Measurements from ENCODE around the gene SBF2. TPM values are rescaled to one million over a fixed set of nuclear protein-coding genes. Genes with fewer than 3 reads are reported as not detected.
"Not testable (repeated sequence)": the region's sequence is repeated elsewhere in the genome, so short reads cannot be mapped to it uniquely, and the experiment has no call there.

SBF2 gene
- polyA plus RNA-seq, 1 donor from 2014 or later: 53.4 TPM

GRCh38 chr11:9936754-9937153 lies 357.3 kb downstream of the SBF2 start:
- no peak for TF ChIP-seq SMC3 (conservative IDR thresholded peaks at IDR 0.05; ENCODE audit: poor library complexity)
- TF ChIP-seq, protein P1, sequence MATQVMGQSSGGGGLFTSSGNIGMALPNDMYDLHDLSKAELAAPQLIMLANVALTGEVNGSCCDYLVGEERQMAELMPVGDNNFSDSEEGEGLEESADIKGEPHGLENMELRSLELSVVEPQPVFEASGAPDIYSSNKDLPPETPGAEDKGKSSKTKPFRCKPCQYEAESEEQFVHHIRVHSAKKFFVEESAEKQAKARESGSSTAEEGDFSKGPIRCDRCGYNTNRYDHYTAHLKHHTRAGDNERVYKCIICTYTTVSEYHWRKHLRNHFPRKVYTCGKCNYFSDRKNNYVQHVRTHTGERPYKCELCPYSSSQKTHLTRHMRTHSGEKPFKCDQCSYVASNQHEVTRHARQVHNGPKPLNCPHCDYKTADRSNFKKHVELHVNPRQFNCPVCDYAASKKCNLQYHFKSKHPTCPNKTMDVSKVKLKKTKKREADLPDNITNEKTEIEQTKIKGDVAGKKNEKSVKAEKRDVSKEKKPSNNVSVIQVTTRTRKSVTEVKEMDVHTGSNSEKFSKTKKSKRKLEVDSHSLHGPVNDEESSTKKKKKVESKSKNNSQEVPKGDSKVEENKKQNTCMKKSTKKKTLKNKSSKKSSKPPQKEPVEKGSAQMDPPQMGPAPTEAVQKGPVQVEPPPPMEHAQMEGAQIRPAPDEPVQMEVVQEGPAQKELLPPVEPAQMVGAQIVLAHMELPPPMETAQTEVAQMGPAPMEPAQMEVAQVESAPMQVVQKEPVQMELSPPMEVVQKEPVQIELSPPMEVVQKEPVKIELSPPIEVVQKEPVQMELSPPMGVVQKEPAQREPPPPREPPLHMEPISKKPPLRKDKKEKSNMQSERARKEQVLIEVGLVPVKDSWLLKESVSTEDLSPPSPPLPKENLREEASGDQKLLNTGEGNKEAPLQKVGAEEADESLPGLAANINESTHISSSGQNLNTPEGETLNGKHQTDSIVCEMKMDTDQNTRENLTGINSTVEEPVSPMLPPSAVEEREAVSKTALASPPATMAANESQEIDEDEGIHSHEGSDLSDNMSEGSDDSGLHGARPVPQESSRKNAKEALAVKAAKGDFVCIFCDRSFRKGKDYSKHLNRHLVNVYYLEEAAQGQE (IDR thresholded peaks at IDR 0.05; ENCODE audit: borderline replicate concordance): no peak
- no peak for TF ChIP-seq POLR2AphosphoS5 (IDR thresholded peaks at IDR 0.05)
- no peak for TF ChIP-seq EZH2 (IDR thresholded peaks at IDR 0.05; ENCODE audit: borderline replicate concordance, insufficient read depth, low read length, poor library complexity, severe bottlenecking)
- no peak for TF ChIP-seq TAF1 (IDR thresholded peaks at IDR 0.05; ENCODE audit: low read depth)
- no peak for TF ChIP-seq EP300 (conservative IDR thresholded peaks at IDR 0.05; ENCODE audit: poor library complexity, severe bottlenecking)
- TF ChIP-seq, protein P2, sequence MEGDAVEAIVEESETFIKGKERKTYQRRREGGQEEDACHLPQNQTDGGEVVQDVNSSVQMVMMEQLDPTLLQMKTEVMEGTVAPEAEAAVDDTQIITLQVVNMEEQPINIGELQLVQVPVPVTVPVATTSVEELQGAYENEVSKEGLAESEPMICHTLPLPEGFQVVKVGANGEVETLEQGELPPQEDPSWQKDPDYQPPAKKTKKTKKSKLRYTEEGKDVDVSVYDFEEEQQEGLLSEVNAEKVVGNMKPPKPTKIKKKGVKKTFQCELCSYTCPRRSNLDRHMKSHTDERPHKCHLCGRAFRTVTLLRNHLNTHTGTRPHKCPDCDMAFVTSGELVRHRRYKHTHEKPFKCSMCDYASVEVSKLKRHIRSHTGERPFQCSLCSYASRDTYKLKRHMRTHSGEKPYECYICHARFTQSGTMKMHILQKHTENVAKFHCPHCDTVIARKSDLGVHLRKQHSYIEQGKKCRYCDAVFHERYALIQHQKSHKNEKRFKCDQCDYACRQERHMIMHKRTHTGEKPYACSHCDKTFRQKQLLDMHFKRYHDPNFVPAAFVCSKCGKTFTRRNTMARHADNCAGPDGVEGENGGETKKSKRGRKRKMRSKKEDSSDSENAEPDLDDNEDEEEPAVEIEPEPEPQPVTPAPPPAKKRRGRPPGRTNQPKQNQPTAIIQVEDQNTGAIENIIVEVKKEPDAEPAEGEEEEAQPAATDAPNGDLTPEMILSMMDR (IDR thresholded peaks at IDR 0.05; ENCODE audit: poor library complexity, severe bottlenecking): no peak
- no peak for TF ChIP-seq MXI1 (conservative IDR thresholded peaks at IDR 0.05; ENCODE audit: poor library complexity, severe bottlenecking)
- no peak for TF ChIP-seq RAD21 (conservative IDR thresholded peaks at IDR 0.05)
- Histone ChIP-seq H3K27ac (ENCODE audit: low read length) (no peak overlapping the region), H3K9ac (ENCODE audit: low read length) (no peak overlapping the region), H3K36me3 (ENCODE audit: insufficient read depth, low read length) (no peaks in the 10 kb centered on the region), H3K27me3 (ENCODE audit: insufficient read depth, low read depth, low read length) (no peaks in the 10 kb centered on the region), H4K20me1 (ENCODE audit: insufficient read depth) (no peaks in the 10 kb centered on the region), H3K9me3 (ENCODE audit: low read length) (no peaks in the 10 kb centered on the region), H3K4me2 (ENCODE audit: low read length) (no peak overlapping the region), H3F3A (ENCODE audit: insufficient read depth, low read length, poor library complexity, severe bottlenecking) (no peaks in the 10 kb centered on the region), H3K4me3 (ENCODE audit: low read length) (no peak overlapping the region), H2AFZ (ENCODE audit: low read depth, low read length) (no peak overlapping the region), H3K79me2 (replicated peaks; ENCODE audit: insufficient read depth, low read length) (no peaks in the 10 kb centered on the region), H3K9me2 (ENCODE audit: insufficient read depth, low read length) (no peaks in the 10 kb centered on the region)

- H3K79me2 ChIP-seq (replicated peaks; ENCODE audit: insufficient read depth, low read length): not testable (repeated sequence)
These were observed 361.2 kb downstream of the SBF2 start for GRCh38 chr11:9932843-9933242.

DNA sequence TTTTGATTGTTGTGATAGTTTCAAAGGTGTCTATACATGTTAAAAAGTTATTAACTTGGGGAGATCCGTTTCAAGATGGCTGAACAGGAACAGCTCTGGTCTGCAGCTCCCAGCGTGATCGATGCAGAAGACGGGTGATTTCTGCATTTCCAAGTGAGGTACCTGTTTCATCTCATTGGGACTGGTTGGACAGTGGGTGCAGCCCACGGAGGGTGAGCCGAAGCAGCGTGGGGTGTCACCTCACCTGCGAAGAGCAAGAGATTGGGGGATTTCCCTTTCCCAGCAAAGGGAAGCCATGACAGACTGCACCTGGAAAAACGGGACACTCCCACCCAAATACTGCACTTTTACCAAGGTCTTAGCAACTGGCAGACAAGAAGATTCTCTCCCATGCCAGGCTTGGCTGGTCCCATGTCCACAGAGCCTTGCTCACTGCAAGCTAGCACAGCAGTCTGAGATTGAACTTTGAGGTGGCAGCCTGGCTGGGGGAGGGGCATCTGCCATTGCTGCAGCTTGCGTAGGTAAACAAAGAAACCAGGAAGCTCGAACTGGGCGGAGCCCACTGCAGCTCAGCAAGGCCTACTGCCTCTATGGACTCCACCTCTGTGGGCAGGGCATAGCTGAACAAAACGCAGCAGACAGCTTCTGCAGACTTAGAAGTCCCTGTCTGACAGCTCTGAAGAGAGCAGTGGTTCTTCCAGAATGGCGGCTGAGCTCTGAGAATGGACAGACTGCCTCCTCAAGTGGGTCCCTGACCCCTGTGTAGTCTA lies 363.3 kb downstream of the SBF2 start:
- H3K27me3 ChIP-seq (ENCODE audit: insufficient read depth, low read depth, low read length); H3K36me3 ChIP-seq (ENCODE audit: insufficient read depth, low read length); H2AFZ ChIP-seq (ENCODE audit: low read depth, low read length); H3F3A ChIP-seq (ENCODE audit: insufficient read depth, low read length, poor library complexity, severe bottlenecking); H3K27ac ChIP-seq (ENCODE audit: low read length); H3K4me2 ChIP-seq (ENCODE audit: low read length); H3K4me3 ChIP-seq (ENCODE audit: low read length); H3K9me3 ChIP-seq (ENCODE audit: low read length); H3K9ac ChIP-seq (ENCODE audit: low read length); H4K20me1 ChIP-seq (ENCODE audit: insufficient read depth); H3K9me2 ChIP-seq (ENCODE audit: insufficient read depth, low read length); H3K79me2 ChIP-seq (replicated peaks; ENCODE audit: insufficient read depth, low read length): not testable (repeated sequence)

More at GRCh38 chr11:9932843-9933242, 361.2 kb downstream of the SBF2 start:
- not testable (repeated sequence) for H3K27ac ChIP-seq (ENCODE audit: low read length); H3K4me3 ChIP-seq (ENCODE audit: low read length); H3F3A ChIP-seq (ENCODE audit: insufficient read depth, low read length, poor library complexity, severe bottlenecking); H3K27me3 ChIP-seq (ENCODE audit: insufficient read depth, low read depth, low read length); H3K36me3 ChIP-seq (ENCODE audit: insufficient read depth, low read length); H4K20me1 ChIP-seq (ENCODE audit: insufficient read depth); H3K9ac ChIP-seq (ENCODE audit: low read length); H3K9me3 ChIP-seq (ENCODE audit: low read length); H3K4me2 ChIP-seq (ENCODE audit: low read length); H2AFZ ChIP-seq (ENCODE audit: low read depth, low read length); H3K9me2 ChIP-seq (ENCODE audit: insufficient read depth, low read length)
